Activated effector memory CD4-positive, alpha-beta T cell treated with Interleukin-2 at 50 U/mL for 16 hours (primary cell): ENCODE measurements around the gene CTLA4.
A peak's percentile ranks its signal among the peaks of the same experiment; 100 is the strongest.
"Not testable (repeated sequence)": the region's sequence is repeated elsewhere in the genome, so short reads cannot be mapped to it uniquely, and the experiment has no call there.

Source experiments
- DNase-seq: peaks from one replicate; pipeline ENCODE4 v3.0.0-alpha.2; 2020

Gene CTLA4

DNA sequence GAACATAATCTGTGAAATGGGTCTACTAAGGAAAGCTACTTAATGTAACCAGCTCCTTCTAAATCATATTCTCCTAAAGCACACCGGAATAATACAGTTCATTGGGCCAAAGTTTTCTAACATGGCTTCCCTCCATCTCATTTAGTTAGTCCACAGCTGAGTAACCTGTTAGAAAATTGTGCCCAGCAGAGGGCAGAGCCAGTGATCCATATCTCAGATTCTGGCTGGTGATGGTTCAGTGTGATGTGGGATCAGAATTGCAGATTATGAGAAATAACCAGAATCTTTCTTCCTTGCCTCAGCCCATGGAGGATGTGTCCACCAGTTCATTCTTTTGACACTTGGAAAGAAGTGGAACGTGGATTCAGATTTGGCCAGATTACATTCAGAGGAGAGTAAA, 9.4 kb upstream of the CTLA4 start:
- DNase-seq: no peak

DNA sequence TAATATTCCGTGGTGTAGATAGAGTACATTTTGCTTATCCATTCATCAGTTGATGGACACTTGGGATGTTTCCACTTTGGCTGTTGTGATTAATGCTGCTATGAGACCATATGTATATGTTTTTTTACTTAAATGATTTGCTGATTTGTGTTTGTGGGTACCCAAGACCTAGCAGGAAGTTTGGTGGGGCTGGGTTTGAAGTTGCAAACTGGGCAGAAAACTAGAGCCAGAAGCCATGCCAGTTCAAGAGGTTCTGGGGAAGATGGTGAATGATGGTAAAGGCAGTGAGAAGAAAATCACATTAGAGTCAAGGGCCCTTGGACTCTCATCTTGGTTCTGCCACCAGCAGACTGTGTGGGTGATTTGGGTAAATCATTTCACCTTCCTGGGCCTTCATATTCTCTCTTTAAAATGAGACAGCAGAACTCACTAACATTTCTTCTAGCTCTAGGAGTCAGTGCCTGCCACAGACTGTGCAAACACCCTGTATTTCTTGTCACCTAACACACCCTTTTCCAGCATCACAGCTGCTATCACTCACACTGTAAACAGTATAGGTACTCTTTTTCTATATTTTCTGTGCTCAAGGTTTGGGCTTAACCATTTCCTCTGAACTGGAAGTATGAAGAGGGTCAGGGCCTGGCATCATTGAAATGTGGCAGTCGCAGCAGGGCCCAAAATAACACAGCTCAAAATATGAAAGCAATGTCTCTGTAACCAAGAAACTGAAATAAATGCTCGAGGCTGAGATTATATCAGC, 8.4 kb upstream of the CTLA4 start:
- no peak for DNase-seq

DNA sequence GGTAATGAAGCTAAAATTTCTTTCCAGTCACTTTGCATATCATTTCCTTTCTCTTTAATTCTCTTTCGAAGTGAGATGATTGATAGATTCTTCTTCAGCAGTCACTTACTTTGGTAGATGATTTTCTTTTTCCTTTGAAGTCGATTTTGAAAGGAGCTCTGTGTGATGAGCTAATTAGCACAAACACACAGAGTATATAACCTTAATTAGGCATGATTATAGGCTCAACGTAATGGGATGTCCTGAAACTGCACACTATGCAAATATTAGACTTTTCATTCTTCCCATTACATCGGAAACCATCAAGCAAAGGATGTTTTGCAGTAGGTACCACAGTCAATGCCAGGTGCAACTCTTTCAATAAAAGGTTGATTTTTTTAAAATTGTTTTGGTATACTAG, 6.4 kb upstream of the CTLA4 start:
- DNase-seq: no peak

DNA sequence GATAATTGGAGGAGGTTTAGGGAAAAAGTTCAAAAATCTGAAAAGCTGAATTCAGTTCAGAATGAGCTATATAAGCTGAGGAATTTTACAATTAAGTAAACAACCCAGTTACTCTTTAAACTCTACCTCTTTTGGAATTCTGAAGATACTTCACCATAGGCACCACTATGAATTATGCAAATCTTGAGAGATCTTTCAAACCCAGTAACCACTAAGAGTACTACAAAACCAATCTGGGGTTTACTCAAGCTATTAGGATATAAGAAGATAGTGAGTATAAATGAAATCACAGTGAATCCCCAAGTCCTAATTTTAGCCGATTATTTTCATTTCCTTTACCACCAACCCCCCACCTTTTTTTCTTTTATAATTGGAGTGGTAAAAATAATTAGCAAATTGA, 6.0 kb upstream of the CTLA4 start:
- no peak for DNase-seq

DNA sequence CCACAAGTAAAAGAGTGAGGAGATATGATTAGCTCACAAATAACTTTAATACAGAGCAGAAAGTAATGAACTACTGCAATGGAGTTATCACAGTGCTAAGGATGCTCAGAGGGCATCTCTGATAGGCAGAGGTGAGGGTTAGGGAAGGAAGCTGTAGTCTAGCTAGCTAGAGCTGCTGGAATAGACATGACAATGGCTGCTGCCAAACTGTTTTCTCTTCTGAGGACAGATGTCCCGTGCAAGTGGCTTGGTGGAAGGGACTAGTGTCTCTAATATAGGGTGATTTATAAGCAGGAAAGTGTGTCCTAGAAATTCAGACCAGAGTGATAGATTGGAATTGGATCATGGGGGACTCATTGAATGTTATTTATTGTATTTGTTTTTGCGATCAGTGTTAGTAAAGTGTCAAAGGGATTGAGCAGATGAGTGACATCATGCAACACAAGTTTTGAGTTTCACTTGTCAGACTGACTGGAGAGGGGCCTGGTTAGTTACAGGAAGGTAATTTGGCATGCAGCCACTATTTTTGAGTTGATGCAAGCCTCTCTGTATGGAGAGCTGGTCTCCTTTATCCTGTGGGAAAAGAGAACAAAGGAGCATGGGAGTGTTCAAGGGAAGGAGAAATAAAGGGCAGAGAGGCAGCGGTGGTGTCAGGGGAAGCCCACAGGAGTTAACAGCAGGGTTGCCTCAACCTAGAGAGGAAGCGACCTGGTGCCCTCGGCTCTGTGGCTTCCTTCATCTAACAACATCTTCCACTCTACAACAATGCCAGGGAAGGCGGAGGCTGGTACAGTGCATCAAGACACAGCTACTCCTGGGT, 1.9 kb downstream of the CTLA4 start:
- DNase-seq: peak; percentile 44

DNA sequence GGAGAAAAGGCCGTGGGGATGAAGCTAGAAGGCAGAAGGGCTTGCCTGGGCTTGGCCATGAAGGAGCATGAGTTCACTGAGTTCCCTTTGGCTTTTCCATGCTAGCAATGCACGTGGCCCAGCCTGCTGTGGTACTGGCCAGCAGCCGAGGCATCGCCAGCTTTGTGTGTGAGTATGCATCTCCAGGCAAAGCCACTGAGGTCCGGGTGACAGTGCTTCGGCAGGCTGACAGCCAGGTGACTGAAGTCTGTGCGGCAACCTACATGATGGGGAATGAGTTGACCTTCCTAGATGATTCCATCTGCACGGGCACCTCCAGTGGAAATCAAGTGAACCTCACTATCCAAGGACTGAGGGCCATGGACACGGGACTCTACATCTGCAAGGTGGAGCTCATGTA, 2.9 kb downstream of the CTLA4 start:
- DNase-seq: no peak

DNA sequence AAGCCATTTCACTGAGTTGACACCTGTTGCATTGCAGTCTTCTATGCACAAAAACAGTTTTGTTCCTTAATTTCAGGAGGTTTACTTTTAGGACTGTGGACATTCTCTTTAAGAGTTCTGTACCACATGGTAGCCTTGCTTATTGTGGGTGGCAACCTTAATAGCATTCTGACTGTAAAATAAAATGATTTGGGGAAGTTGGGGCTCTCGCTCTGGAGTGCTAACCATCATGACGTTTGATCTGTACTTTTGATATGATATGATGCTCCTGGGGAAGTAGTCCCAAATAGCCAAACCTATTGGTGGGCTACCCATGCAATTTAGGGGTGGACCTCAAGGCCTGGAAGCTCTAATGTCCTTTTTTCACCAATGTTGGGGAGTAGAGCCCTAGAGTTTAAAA, 3.4 kb downstream of the CTLA4 start:
- DNase-seq: no peak

DNA sequence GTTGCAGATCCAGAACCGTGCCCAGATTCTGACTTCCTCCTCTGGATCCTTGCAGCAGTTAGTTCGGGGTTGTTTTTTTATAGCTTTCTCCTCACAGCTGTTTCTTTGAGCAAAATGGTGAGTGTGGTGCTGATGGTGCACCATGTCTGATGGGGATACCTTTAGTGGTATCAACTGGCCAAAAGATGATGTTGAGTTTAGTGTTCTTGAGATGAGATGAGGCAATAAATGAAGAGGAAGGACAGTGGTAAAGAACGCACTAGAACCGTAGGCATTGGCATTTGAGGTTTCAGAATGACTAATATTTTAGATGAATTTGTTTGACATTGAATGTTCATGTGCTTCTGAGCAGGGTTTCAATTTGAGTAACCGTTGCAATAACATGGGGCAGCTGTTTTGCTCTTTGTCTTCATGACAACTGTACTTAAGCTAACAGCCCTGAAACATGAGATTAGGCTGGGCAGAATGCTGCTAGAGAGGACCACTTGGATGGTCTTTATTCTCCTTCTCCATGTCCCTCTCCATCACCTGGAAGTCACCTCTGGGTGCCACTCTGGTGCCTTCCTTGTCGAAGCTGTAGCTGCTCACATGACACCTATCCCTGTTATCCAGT, 3.9 kb downstream of the CTLA4 start:
- DNase-seq: no peak

DNA sequence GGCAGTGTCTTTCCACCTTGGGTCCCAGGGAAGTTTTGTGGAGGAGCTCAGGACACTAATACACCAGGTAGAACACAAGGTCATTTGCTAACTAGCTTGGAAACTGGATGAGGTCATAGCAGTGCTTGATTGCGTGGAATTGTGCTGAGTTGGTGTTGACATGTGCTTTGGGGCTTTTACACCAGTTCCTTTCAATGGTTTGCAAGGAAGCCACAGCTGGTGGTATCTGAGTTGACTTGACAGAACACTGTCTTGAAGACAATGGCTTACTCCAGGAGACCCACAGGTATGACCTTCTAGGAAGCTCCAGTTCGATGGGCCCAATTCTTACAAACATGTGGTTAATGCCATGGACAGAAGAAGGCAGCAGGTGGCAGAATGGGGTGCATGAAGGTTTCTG, 5.9 kb downstream of the CTLA4 start:
- DNase-seq: no peak

DNA sequence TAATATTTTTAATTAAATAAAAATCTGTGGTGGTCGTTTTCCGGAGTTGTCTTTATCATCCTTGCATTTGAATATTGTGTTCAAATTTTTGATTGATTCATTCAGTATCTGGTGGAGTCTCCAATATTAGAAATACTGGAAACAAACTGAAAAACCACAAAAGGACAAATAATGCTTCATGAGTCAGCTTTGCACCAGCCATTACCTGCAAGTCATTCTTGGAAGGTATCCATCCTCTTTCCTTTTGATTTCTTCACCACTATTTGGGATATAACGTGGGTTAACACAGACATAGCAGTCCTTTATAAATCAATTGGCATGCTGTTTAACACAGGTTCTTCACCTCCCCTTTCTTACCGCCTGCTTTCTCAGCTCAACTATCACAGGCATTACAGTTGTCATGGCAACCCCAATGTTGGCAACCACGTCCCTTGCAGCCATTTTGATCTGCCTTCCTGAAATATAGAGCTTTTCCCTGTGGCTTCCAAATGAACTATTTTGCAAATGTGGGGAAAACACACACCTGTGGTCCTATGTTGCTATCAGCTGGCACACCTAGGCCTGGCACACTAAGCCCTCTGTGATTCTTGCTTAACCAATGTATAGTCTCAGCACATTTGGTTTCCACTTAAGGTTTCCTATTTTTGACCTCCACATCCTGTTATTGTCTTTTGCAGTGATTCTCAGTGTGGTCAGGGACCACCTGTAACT, 6.5 kb downstream of the CTLA4 start:
- DNase-seq: no peak

DNA sequence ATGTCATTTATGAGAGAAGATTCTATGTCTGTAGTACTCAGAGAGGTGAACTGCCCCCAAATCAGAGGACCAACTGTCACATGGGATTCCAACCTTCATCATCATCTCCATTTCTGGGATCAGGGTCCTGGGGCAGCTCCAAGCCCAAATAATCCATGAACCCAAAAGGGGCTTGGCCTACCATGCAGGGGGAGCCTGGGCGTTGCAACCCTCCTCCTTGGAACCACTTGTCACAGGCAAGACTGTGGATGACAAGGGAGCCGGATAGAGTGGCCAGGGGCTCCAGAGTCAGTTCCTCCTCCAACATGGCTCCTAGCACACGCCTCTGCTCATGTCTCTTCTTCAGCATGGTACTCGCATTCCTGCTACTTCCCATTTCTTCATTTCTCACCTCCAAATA, 7.9 kb downstream of the CTLA4 start:
- DNase-seq: no peak

DNA sequence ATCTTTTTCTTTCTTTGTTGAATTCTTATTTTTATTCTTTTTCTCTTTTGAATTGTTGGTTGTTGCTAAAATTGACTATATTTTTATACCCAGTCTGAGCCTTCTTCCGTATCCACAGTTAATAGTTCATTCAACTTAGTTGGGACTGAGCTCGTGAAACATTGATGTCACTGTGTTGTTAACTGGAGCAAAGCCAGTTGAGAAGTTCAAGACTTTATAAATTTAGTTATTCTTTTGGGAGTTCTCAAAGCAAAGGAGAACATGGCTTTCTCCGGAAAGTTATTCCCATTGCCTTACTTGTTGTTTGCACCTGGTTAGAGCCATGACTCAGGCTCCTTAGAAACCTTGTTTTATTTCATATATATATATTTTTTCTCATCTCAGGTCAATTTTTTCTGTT, 8.8 kb downstream of the CTLA4 start:
- no peak for DNase-seq

DNA sequence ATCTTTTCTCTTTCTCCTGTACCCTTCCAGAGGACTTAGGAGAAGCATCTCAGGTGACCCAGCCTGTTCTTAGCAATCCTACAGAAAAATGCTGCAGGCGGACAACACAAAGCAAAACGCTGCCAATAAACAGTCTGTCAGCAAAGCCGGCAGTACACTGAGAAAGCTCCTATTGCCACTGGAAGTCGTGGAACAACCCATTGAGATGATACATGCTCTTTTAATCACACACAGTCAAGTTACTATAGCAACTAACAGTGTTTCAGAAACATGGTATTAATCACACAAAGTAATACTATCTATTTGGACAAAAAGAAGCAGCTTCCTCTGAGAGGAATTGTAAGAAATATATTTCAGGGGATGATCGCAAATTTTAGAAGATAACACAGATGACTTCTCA, 10.5 kb downstream of the CTLA4 start:
- DNase-seq: no peak

DNA sequence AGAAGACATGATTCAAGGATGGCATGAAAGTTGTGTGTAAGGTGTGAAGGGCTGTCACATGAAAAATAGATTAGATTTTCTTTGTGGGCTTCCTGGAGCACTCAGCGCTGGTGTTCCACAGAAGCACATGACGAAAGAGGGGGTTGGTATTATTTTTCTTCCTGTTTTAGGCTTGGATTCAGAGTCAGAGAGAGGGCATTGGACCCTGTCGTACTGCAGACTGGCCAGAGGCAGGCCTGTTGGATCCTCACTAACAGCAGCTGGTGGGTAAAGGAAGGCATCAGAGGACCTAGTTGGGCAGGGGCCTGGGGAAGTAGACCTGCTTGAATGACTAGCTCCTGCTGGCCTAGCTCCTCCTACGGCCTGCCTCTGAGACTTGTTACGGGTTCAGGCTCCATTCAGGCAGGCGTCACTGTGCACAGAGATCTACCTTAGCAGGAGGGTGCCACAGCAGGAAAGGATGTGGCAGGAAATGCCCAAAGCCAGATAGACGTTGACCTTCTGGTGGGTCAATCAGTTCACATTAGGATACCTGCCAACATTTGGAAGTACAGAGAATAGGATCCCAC, 13.1 kb downstream of the CTLA4 start:
- no peak for DNase-seq

DNA sequence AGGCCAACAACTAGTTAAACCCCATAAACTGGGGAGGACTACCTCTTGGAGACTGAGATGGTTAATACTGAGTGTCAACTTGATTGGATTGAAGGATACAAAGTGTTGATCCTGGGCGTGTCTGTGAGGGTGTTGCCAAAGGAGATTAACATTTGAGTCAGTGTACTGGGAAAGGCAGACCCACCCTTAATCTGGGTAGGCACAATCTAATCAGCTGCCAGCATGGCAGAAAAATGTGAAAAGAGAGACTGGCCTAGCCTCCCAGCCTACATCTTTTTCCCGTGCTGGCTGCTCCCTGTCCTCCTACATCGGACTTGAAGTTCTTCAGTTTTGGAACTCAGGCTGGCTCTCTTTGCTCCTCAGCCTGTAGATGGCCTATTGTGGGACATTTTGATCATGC, 13.6 kb downstream of the CTLA4 start:
- not testable (repeated sequence) for DNase-seq

DNA sequence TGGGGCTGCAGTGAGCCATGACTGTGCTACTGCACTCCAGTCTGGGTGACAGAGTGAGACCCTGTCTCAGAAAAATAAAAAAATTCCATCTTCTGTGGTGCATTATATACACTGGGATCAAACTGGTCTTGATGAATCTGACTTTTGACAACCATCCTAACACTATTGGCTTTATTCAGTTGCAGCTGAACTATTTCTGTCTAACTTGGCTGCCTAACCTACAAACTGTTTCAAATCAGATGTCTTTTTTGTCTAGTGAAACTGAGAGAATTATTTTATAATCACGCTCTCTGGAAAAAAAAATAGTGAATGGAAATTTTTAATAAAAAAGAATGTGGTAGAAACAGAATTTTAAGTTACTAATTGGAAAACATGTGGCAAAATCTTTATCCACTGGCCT, 15.0 kb downstream of the CTLA4 start:
- DNase-seq: no peak

DNA sequence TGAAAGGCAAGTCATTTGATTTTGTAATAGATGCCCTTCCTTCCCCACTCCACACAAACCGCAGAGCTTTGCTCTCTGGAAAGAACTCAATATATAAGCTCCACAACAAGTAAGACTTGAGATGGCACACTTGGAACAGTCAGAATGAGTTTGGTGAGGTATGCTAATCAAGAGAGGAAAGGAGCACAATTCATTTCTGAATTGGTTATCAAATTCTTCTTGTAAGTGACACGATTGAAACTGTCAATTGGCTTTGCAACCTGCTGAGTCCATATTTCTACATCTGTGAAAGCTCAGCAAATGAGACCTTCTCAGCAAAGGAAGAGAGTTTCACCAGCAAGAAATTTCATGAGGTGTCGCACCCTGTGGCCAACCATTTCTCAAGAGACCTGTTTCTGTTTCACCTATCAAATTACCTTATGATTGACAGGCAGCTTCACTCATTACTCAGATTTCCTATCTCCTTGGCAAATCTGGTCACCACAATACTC, 19.1 kb downstream of the CTLA4 start:
- DNase-seq: no peak

DNA sequence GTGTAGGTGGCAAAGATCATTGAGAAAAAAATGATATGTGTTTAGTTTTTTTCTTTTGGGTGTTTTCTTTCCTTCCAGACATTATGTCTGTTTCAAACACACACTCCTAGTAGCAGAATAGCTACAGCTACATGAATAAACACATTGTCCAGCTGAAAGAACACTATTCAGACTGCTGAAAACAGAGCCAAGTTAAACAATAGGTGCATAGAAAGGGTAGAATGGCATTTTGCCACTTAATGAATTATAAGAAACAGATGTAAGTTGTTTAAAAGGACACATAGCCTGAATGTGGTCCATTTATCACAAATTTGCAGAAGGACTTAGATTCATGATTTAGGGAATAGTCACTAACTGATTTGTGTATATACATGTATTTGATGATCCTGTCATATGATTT, 20.1 kb downstream of the CTLA4 start:
- DNase-seq: no peak

DNA sequence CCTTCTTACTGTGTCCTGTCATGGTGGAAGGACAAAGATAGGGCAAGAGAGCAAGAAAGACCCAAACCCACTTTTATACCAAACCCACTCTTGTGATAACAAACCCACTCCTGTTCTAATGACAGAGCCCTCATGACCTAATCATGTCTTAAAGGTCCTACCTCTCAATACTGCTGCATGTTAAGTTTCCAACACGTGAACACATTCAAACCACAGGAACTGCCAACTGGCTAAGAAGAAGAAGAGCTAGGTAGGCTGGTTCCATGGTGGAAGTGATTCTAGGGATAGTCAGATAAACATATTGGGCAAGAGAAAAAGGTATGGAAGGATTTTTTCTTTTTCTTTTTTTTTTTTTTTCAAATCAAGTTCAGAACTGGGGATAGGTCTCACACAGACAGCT, 22.0 kb downstream of the CTLA4 start:
- no peak for DNase-seq

DNA sequence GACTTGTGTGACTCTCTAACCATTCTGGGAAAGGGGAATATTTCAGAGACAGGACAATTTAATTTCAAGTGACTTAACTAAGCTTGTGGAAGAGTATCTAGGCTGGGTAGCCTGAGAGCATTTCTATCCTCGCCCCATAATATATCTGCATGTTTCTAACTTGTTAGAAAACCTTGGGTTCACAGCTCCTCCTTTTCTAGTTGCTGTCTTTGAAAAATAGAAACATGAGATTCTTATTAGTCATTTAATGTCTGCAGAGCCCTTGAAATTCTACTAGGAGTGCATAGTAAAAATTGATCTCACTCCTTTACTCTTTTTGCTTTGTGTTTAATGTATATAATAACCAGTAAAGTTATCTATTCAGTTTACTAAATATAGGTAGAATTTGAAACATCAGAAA, 22.4 kb downstream of the CTLA4 start:
- no peak for DNase-seq

DNA sequence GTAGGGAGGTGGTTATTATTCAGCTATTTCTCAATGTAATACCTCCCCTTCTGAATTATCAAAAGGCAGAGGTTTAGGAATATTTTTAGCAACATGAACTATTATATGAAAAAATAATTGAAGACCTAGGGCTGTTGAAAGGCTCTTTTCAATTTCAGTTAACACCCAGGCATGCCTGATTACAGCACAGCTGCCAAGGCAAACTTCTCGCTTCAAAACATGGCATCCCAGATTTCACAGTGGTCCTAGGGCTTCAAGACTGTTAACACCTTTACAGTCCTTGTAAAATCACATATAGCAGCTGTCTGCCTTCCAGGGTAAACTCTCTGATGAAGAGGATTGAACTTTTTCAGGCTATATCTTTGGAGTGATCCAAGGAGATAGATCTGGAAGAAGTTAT, 23.2 kb downstream of the CTLA4 start:
- no peak for DNase-seq

DNA sequence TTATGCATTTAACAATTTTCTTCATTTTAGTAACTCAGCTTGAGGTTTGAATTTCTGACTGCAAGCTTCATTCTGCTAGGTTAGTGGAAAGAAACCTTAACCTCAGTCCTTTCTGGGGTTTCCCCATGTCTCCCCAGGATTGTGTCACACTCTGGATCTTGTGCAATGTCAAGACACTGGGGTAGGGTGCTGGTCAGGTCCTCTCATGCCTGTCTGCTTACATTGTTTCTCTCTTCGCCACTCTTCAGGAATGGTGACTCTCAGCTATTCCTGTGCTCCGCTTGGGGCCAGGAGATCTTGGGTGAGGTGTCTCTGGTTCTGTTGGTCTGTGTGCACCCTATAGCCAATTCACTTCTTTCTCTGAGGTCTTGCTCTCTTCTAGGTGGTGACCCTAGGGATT, 23.9 kb downstream of the CTLA4 start:
- no peak for DNase-seq

DNA sequence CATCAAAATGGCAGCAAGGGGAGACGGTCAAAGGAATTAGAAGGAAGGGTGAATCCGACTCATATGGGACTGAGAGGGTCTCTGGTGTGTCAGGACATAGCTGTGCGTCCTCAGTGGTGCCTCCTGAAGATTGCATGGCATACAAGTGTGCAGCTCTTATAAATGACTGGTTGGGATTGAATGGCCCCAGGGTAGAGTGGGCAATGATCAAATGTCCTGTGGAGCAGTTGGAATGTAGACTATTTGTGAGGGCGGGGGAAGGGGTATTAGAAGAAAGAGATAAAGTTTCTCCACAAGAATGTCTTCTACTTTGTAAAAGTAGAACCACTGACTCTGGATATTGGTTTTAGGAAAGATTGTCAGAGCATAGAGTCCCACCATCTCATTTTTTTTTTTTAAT, 24.6 kb downstream of the CTLA4 start:
- no peak for DNase-seq
